Measurements from ENCODE around the gene UST.

The UST gene

GRCh38 chr6:149084808-149085556 lies 338.2 kb downstream of the UST start:
- no peak for DNase-seq (ENCODE audit: low spot score)
- in situ Hi-C loops (cut with MboI; ENCODE audit: low pct_unique_long_range_greater_than_20kb, low sequenced_read_pairs, unreplicated experiment) = no loop called here
- TF ChIP-seq CTCF (IDR thresholded peaks at IDR 0.05; ENCODE audit: extremely low read depth, insufficient read depth, missing control alignments) = no peak

GRCh38 chr6:149085557-149085938 lies 338.7 kb downstream of the UST start:
- no peak for DNase-seq (ENCODE audit: low spot score)
- in situ Hi-C loops (cut with MboI; ENCODE audit: low pct_unique_long_range_greater_than_20kb, low sequenced_read_pairs, unreplicated experiment) = no loop called here
- no peak for TF ChIP-seq CTCF (IDR thresholded peaks at IDR 0.05; ENCODE audit: extremely low read depth, insufficient read depth, missing control alignments)

GRCh38 chr6:149086363-149086762 lies 339.5 kb downstream of the UST start:
- DNase-seq (ENCODE audit: low spot score) = no peak
- no peak for TF ChIP-seq CTCF (IDR thresholded peaks at IDR 0.05; ENCODE audit: extremely low read depth, insufficient read depth, missing control alignments)
- in situ Hi-C loops (cut with MboI; ENCODE audit: low pct_unique_long_range_greater_than_20kb, low sequenced_read_pairs, unreplicated experiment) = no loop called here

- DNase-seq (ENCODE audit: low spot score) = no peak
- in situ Hi-C loops (cut with MboI; ENCODE audit: low pct_unique_long_range_greater_than_20kb, low sequenced_read_pairs, unreplicated experiment) = no loop called here
- TF ChIP-seq CTCF (IDR thresholded peaks at IDR 0.05; ENCODE audit: extremely low read depth, insufficient read depth, missing control alignments) = no peak
Observed at GRCh38 chr6:149087898-149088297, 341.1 kb downstream of the UST start.

GRCh38 chr6:149088361-149088760 lies 341.5 kb downstream of the UST start:
- no peak for DNase-seq (ENCODE audit: low spot score)
- TF ChIP-seq CTCF (IDR thresholded peaks at IDR 0.05; ENCODE audit: extremely low read depth, insufficient read depth, missing control alignments) = no peak
- in situ Hi-C loops (cut with MboI; ENCODE audit: low pct_unique_long_range_greater_than_20kb, low sequenced_read_pairs, unreplicated experiment) = no loop called here

GRCh38 chr6:149089510-149089909 lies 342.7 kb downstream of the UST start:
- DNase-seq (ENCODE audit: low spot score) = no peak
- TF ChIP-seq CTCF (IDR thresholded peaks at IDR 0.05; ENCODE audit: extremely low read depth, insufficient read depth, missing control alignments) = peak; percentile 24
- in situ Hi-C loops (cut with MboI; ENCODE audit: low pct_unique_long_range_greater_than_20kb, low sequenced_read_pairs, unreplicated experiment) = no loop called here
